Measurements from ENCODE around the gene PDE1A.
"Not testable (repeated sequence)": the region's sequence is repeated elsewhere in the genome, so short reads cannot be mapped to it uniquely, and the experiment has no call there.

Gene PDE1A

GRCh38 chr2:182406221-182406620, 20.6 kb downstream of the PDE1A start:
- DNase-seq: peak; percentile 51

GRCh38 chr2:182404975-182405561, 21.8 kb downstream of the PDE1A start:
- DNase-seq: no peak

GRCh38 chr2:182404092-182404491, 22.7 kb downstream of the PDE1A start:
- peak; percentile 49 for DNase-seq

GRCh38 chr2:182393270-182393760, 33.5 kb downstream of the PDE1A start:
- peak; percentile 23 for DNase-seq

- DNase-seq: no peak
Observed at GRCh38 chr2:182391443-182391842, 35.4 kb downstream of the PDE1A start.

- not testable (repeated sequence) for DNase-seq
Observed at GRCh38 chr2:182386267-182386880, 40.5 kb downstream of the PDE1A start.

GRCh38 chr2:182384860-182385259, 42.0 kb downstream of the PDE1A start:
- no peak for DNase-seq

- no peak for DNase-seq
Observed at GRCh38 chr2:182381225-182381624, 45.6 kb downstream of the PDE1A start.

GRCh38 chr2:182379241-182379640, 47.6 kb downstream of the PDE1A start:
- peak; percentile 54 for DNase-seq

- DNase-seq: no peak
Observed at GRCh38 chr2:182378759-182379158, 48.1 kb downstream of the PDE1A start.

- DNase-seq: no peak
Observed at GRCh38 chr2:182377467-182377866, 49.4 kb downstream of the PDE1A start.

- no peak for DNase-seq
Observed at GRCh38 chr2:182375862-182376261, 51.0 kb downstream of the PDE1A start.

- DNase-seq: peak; percentile 86
Observed at GRCh38 chr2:182372661-182373060, 54.2 kb downstream of the PDE1A start.

GRCh38 chr2:182368996-182369395, 57.8 kb downstream of the PDE1A start:
- no peak for DNase-seq

GRCh38 chr2:182368446-182368845, 58.4 kb downstream of the PDE1A start:
- peak; percentile 34 for DNase-seq

GRCh38 chr2:182367401-182367800, 59.4 kb downstream of the PDE1A start:
- no peak for DNase-seq

GRCh38 chr2:182366628-182367027, 60.2 kb downstream of the PDE1A start:
- DNase-seq: peak; percentile 38

- DNase-seq: no peak
Observed at GRCh38 chr2:182365855-182366254, 61.0 kb downstream of the PDE1A start.

- DNase-seq: no peak
Observed at GRCh38 chr2:182361477-182361876, 65.4 kb downstream of the PDE1A start.

GRCh38 chr2:182360663-182361260, 66.1 kb downstream of the PDE1A start:
- DNase-seq: no peak

- DNase-seq: peak; percentile 61
Observed at GRCh38 chr2:182359990-182360662, 66.7 kb downstream of the PDE1A start.

- peak; percentile 7 for DNase-seq
Observed at GRCh38 chr2:182359027-182359989, 67.5 kb downstream of the PDE1A start.
